OCI-LY3 (cell line): ENCODE results near the gene CEP85L.

Experiments used
- EZH2phosphoT487 ChIP-seq: fragments of 200-600 bp; shearing (Covaris generic); IDR thresholded peaks from 2 replicates; pipeline ENCODE4 v1.6.1; 2018; ENCODE audit warnings: antibody characterized with exemption, mixed run types, low read depth
- TF ChIP-seq, protein P1 (sequence below): fragments of 200-600, 300-600 bp; sonication (generic); IDR thresholded peaks from 2 replicates; pipeline ENCODE4 v1.5.1; 2014; ENCODE audit warnings: antibody characterized with exemption, low read length, low read depth

DNA sequence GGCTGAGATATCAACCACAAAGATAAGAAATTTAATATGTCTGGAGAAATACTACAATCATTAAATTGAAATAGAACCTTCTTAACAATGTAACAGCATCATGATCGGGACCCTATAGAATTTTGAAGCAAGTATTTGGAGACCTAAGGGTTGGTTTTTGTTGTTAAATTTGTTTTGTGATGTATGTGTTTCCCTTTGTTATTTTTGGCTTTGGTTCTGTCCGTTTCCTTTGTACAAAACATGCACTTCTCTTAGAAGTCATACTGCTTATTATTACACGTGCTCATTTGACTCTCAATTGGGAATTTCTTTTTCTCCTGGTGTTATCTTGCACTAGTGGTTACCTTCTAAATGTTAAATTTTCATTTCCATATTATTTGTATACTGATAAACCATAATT lies 107.3 kb downstream of the CEP85L start:
- TF ChIP-seq, protein P1, sequence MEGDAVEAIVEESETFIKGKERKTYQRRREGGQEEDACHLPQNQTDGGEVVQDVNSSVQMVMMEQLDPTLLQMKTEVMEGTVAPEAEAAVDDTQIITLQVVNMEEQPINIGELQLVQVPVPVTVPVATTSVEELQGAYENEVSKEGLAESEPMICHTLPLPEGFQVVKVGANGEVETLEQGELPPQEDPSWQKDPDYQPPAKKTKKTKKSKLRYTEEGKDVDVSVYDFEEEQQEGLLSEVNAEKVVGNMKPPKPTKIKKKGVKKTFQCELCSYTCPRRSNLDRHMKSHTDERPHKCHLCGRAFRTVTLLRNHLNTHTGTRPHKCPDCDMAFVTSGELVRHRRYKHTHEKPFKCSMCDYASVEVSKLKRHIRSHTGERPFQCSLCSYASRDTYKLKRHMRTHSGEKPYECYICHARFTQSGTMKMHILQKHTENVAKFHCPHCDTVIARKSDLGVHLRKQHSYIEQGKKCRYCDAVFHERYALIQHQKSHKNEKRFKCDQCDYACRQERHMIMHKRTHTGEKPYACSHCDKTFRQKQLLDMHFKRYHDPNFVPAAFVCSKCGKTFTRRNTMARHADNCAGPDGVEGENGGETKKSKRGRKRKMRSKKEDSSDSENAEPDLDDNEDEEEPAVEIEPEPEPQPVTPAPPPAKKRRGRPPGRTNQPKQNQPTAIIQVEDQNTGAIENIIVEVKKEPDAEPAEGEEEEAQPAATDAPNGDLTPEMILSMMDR, result no peak
- no peak for TF ChIP-seq EZH2phosphoT487
